ENCODE data around the gene GRIA3. TPM values are rescaled to one million over a fixed set of nuclear protein-coding genes. Genes with fewer than 3 reads are reported as not detected.
"Not testable (repeated sequence)": the region's sequence is repeated elsewhere in the genome, so short reads cannot be mapped to it uniquely, and the experiment has no call there.

Gene GRIA3
- total RNA-seq, 1 experiment from 2014 or later, result not detected

DNA sequence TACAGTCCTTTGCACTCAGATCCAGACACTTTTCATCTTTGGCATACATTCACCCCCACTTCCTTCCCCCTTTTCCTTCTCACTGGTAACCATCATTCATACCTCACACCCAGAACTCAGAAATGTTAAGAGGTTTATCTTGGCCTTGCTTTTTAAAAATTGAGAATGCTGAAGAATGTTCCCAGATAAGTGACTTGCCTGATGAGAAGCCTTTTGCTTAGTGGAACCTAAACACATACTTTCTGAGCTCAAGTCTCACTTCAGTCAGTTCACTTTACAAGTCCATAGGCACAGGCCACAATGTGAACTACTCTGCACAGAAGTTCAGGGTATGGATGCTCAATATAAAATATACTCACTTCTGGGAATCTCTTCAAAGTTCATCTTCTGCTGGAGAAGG, 129.4 kb downstream of the GRIA3 start:
- DNase-seq (ENCODE audit: low read depth, low spot score), result no peak
- in situ Hi-C loops (cut with HindIII; ENCODE audit: low pct_unique_long_range_greater_than_20kb, low sequenced_read_pairs), result no loop called here

GRCh38 chrX:123320622-123321021, 136.5 kb downstream of the GRIA3 start:
- in situ Hi-C loops (cut with HindIII; ENCODE audit: low pct_unique_long_range_greater_than_20kb, low sequenced_read_pairs), result no loop called here
- DNase-seq (ENCODE audit: low read depth, low spot score), result no peak

DNA sequence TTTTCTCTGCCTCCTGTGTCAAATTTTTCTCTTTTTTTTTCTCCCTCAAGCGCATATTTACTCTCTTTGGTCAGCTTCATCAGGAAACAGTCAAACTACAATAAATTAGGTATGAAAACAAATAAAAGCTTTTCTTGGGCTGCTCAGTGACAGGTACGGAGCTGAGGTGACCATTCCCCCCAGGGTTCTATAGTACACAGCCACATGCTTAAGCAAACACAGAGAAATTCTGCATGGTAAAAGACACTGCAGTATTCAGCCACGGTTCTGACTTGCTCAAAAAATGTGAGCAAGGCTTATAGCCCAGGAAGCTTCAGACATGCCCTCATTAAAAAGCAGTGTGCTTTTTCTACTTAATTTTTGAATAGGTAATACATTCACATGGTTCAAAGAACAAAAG, 138.5 kb downstream of the GRIA3 start:
- no peak for DNase-seq (ENCODE audit: low read depth, low spot score)
- in situ Hi-C loops (cut with HindIII; ENCODE audit: low pct_unique_long_range_greater_than_20kb, low sequenced_read_pairs), result no loop called here

GRCh38 chrX:123324625-123325024, 140.5 kb downstream of the GRIA3 start:
- DNase-seq (ENCODE audit: low read depth, low spot score), result no peak
- in situ Hi-C loops (cut with HindIII; ENCODE audit: low pct_unique_long_range_greater_than_20kb, low sequenced_read_pairs), result no loop called here

- no peak for DNase-seq (ENCODE audit: low read depth, low spot score)
- in situ Hi-C loops (cut with HindIII; ENCODE audit: low pct_unique_long_range_greater_than_20kb, low sequenced_read_pairs), result no loop called here
Observed at GRCh38 chrX:123330229-123330942, 146.3 kb downstream of the GRIA3 start.

DNA sequence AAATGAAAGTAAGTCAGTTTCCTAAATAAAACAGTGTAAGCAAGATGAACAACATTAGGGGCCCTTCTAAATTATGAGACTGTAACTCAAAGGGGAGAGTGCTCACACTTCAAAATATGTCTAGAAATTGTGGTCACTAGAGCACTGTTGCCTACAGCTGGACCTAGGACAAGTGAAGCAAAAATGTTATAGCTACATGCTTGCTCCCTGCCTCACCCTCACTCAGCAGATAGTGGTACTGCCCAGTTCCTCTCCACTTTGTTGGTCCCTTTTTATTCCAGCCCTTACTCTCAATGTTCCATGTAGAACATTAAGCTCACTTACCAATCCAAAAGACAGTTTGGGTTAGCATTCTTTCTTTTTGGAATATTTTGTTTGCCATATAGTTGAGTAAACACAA, 147.3 kb downstream of the GRIA3 start:
- no peak for DNase-seq (ENCODE audit: low read depth, low spot score)
- in situ Hi-C loops (cut with HindIII; ENCODE audit: low pct_unique_long_range_greater_than_20kb, low sequenced_read_pairs), result no loop called here

DNA sequence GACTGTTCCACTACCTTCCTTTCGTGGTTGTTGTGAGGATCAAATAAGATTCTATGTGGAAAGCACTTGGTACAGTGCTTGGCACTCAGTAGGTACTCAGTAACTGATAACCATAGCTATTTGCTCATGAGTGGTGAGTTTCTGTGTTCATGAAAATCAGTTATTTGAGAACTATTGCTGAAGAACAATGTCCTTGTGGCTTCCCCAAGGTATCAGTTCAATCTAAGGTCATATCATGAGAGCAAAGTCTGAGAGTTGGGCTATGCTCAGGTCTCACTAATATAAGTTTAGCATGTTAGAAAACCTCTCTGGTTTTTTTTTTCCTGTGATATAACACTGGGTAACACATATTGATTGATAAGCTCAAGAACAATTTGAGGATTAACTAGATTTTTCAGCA, 147.8 kb downstream of the GRIA3 start:
- DNase-seq (ENCODE audit: low read depth, low spot score), result no peak
- in situ Hi-C loops (cut with HindIII; ENCODE audit: low pct_unique_long_range_greater_than_20kb, low sequenced_read_pairs), result no loop called here

- in situ Hi-C loops (cut with HindIII; ENCODE audit: low pct_unique_long_range_greater_than_20kb, low sequenced_read_pairs), result no loop called here
- no peak for DNase-seq (ENCODE audit: low read depth, low spot score)
Observed at GRCh38 chrX:123336666-123337065, 152.6 kb downstream of the GRIA3 start.

DNA sequence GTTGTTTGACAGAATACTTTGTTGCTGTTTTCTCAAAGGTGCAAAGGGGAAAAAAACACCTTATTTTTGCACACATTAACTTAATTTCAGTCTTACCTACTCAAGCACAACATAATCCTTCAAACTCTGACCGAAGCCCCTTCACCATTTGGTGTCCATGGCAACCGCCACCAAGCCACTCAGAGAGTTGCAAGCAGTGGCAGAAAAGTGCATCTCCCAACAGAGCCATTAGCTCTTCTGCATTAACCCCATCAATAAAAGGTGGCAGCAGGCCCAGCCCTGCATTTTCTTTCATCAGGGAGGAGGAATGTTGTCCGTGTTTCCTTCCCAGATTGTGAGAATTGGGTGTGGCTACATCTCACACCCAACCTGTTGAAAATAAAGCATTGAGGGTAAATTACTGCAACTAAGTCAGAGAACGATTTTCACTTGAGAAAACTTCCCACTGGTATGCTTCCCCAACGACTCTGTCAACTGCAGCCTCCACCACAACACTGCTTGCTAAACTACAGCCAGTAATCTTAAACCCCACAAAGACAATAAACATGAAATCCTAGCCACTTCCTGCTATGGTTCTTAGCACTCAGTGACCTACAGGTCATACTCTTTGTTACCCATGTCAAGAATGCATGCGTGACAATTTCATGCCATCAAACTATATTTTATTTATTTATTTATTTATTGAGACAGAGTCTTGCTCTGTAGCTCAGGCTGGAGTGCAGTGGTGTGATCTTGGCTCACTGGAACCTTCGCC, 154.0 kb downstream of the GRIA3 start:
- in situ Hi-C loops (cut with HindIII; ENCODE audit: low pct_unique_long_range_greater_than_20kb, low sequenced_read_pairs), result no loop called here
- DNase-seq (ENCODE audit: low read depth, low spot score), result no peak

GRCh38 chrX:123339221-123339905, 155.3 kb downstream of the GRIA3 start:
- in situ Hi-C loops (cut with HindIII; ENCODE audit: low pct_unique_long_range_greater_than_20kb, low sequenced_read_pairs), result no loop called here
- no peak for DNase-seq (ENCODE audit: low read depth, low spot score)

- no peak for DNase-seq (ENCODE audit: low read depth, low spot score)
- in situ Hi-C loops (cut with HindIII; ENCODE audit: low pct_unique_long_range_greater_than_20kb, low sequenced_read_pairs), result no loop called here
Observed at GRCh38 chrX:123340696-123341095, 156.6 kb downstream of the GRIA3 start.

DNA sequence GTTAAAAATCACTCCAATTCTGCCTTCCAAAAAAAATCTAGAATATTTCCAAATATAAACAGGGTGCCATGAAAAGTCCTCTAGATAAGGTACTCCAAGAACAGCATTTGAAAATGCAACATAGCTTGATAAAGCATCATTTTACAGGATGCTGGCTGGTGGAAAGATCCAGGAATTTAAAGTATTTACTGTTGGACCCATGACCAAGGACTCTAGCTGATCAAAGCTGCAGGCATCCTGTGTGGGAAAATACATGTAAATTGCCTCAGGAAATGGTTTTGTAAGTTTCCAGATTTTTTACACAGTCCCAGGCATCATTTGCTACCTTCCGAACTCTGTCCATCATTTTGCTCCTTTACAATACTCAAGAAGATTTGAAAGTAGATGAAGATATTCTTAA, 164.4 kb downstream of the GRIA3 start:
- no peak for DNase-seq (ENCODE audit: low read depth, low spot score)
- in situ Hi-C loops (cut with HindIII; ENCODE audit: low pct_unique_long_range_greater_than_20kb, low sequenced_read_pairs), result no loop called here

GRCh38 chrX:123350226-123350625, 166.1 kb downstream of the GRIA3 start:
- in situ Hi-C loops (cut with HindIII; ENCODE audit: low pct_unique_long_range_greater_than_20kb, low sequenced_read_pairs), result no loop called here
- no peak for DNase-seq (ENCODE audit: low read depth, low spot score)

- DNase-seq (ENCODE audit: low read depth, low spot score), result no peak
- in situ Hi-C loops (cut with HindIII; ENCODE audit: low pct_unique_long_range_greater_than_20kb, low sequenced_read_pairs), result no loop called here
Observed at GRCh38 chrX:123357941-123358340, 173.9 kb downstream of the GRIA3 start.

GRCh38 chrX:123358457-123358856, 174.4 kb downstream of the GRIA3 start:
- in situ Hi-C loops (cut with HindIII; ENCODE audit: low pct_unique_long_range_greater_than_20kb, low sequenced_read_pairs), result no loop called here
- DNase-seq (ENCODE audit: low read depth, low spot score), result no peak

GRCh38 chrX:123361371-123361770, 177.3 kb downstream of the GRIA3 start:
- in situ Hi-C loops (cut with HindIII; ENCODE audit: low pct_unique_long_range_greater_than_20kb, low sequenced_read_pairs), result no loop called here
- no peak for DNase-seq (ENCODE audit: low read depth, low spot score)

GRCh38 chrX:123386196-123386595, 202.1 kb downstream of the GRIA3 start:
- DNase-seq (ENCODE audit: low read depth, low spot score); in situ Hi-C loops (cut with HindIII; ENCODE audit: low pct_unique_long_range_greater_than_20kb, low sequenced_read_pairs): not testable (repeated sequence)

DNA sequence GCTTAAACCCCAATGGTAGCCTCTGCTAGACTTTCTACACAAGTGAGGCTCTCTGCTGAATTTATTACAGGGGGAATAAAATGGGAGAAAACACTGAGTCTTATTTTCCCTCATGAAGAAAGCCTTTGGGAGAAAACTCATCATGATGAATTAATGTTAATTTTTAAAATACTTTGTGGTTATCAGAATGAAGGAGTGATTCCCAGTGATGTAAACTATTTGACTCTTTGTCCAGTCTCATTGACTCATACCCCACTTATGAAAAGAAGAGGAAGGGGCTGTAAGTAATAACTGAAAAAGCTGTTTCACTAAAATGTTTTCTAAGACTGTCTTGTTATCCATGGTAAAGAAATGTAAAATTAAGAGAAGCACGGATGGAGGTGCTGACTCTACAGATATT, 208.8 kb downstream of the GRIA3 start:
- in situ Hi-C loops (cut with HindIII; ENCODE audit: low pct_unique_long_range_greater_than_20kb, low sequenced_read_pairs), result no loop called here
- DNase-seq (ENCODE audit: low read depth, low spot score), result no peak

GRCh38 chrX:123399709-123400108, 215.6 kb downstream of the GRIA3 start:
- in situ Hi-C loops (cut with HindIII; ENCODE audit: low pct_unique_long_range_greater_than_20kb, low sequenced_read_pairs), result no loop called here
- DNase-seq (ENCODE audit: low read depth, low spot score), result no peak
